ENCODE data around the gene CEP44.

Gene CEP44

GRCh38 chr4:174283507-174284471, at the start of gene CEP44, which contains the start of gene FBXO8:
Gene CEP44 (plus strand): TSS chr4:174283911. CDS start chr4:174299122, 15,211 bp downstream.
Gene FBXO8 (minus strand): TSS chr4:174283667. CDS start chr4:174263092, 20,575 bp downstream.
- no peaks in the 10 kb centered on the region for H3K27me3 ChIP-seq (replicated peaks; ENCODE audit: control insufficient read depth, insufficient read depth, low read length)
- peak; percentile 85 for DNase-seq (ENCODE audit: extremely low read depth, insufficient read length)
- TF ChIP-seq CTCF (IDR thresholded peaks at IDR 0.05; ENCODE audit: insufficient read depth, low read length, poor library complexity, severe bottlenecking), result no peak

GRCh38 chr4:174236359-174236758, 47.4 kb upstream of the CEP44 start:
- no peak for DNase-seq (ENCODE audit: extremely low read depth, insufficient read length)
- Histone ChIP-seq H3K27me3 (replicated peaks; ENCODE audit: control insufficient read depth, insufficient read depth, low read length) (no peaks in the 10 kb centered on the region), H3K36me3 (ENCODE audit: control insufficient read depth, insufficient read depth, low read length) (no peaks in the 10 kb centered on the region; the same call in none of the 2 replicates), H3K4me3 (replicated peaks; ENCODE audit: low read depth, low read length) (no peak overlapping the region)
- no peak for TF ChIP-seq CTCF (IDR thresholded peaks at IDR 0.05; ENCODE audit: insufficient read depth, low read length, poor library complexity, severe bottlenecking)

More at GRCh38 chr4:174283507-174284471, at the start of gene CEP44, which contains the start of gene FBXO8:
- Histone ChIP-seq H3K4me3 (replicated peaks; ENCODE audit: low read depth, low read length) (peak within 1 kb of the TSS; percentile 87), H3K36me3 (ENCODE audit: control insufficient read depth, insufficient read depth, low read length) (no peaks in the 10 kb centered on the region)

- Histone ChIP-seq H3K36me3 (ENCODE audit: control insufficient read depth, insufficient read depth, low read length) (no peaks in the 10 kb centered on the region), H3K4me3 (replicated peaks; ENCODE audit: low read depth, low read length) (no peak overlapping the region), H3K27me3 (replicated peaks; ENCODE audit: control insufficient read depth, insufficient read depth, low read length) (no peaks in the 10 kb centered on the region)
- no peak for DNase-seq (ENCODE audit: extremely low read depth, insufficient read length)
- no peak for TF ChIP-seq CTCF (IDR thresholded peaks at IDR 0.05; ENCODE audit: insufficient read depth, low read length, poor library complexity, severe bottlenecking)
Observed at GRCh38 chr4:174241162-174241561, 42.5 kb upstream of the CEP44 start.

- Histone ChIP-seq H3K36me3 (ENCODE audit: control insufficient read depth, insufficient read depth, low read length) (no peaks in the 10 kb centered on the region), H3K4me3 (replicated peaks; ENCODE audit: low read depth, low read length) (no peak overlapping the region), H3K27me3 (replicated peaks; ENCODE audit: control insufficient read depth, insufficient read depth, low read length) (no peaks in the 10 kb centered on the region)
- TF ChIP-seq CTCF (IDR thresholded peaks at IDR 0.05; ENCODE audit: insufficient read depth, low read length, poor library complexity, severe bottlenecking), result no peak
- DNase-seq (ENCODE audit: extremely low read depth, insufficient read length), result no peak
Observed at GRCh38 chr4:174244441-174244840, 39.3 kb upstream of the CEP44 start.

- H3K36me3 ChIP-seq (ENCODE audit: control insufficient read depth, insufficient read depth, low read length), result no peaks in the 10 kb centered on the region
- no peaks in the 10 kb centered on the region for H3K27me3 ChIP-seq (replicated peaks; ENCODE audit: control insufficient read depth, insufficient read depth, low read length)
Observed at GRCh38 chr4:174245714-174246113, 38.0 kb upstream of the CEP44 start.

More at GRCh38 chr4:174245714-174246113, 38.0 kb upstream of the CEP44 start:
- H3K4me3 ChIP-seq (replicated peaks; ENCODE audit: low read depth, low read length), result no peak overlapping the region
- DNase-seq (ENCODE audit: extremely low read depth, insufficient read length), result no peak
- no peak for TF ChIP-seq CTCF (IDR thresholded peaks at IDR 0.05; ENCODE audit: insufficient read depth, low read length, poor library complexity, severe bottlenecking)
